Ishikawa (cell line): ENCODE results near the gene VWA3A.

Experiments
- EGR1 ChIP-seq: IDR thresholded peaks from 2 replicates; pipeline ENCODE4 v1.6.1; 2012
- FOXM1 ChIP-seq: IDR thresholded peaks from 2 replicates; pipeline ENCODE4 v1.6.1; 2012; ENCODE audit warnings: low read depth, borderline replicate concordance
- TAF1 ChIP-seq: IDR thresholded peaks from 2 replicates; pipeline ENCODE4 v1.6.1; 2012; ENCODE audit warnings: low read depth, mild to moderate bottlenecking
- YY1 ChIP-seq: IDR thresholded peaks from 2 replicates; pipeline ENCODE4 v1.6.1; 2012; ENCODE audit warnings: low read depth
- TF ChIP-seq, protein P1 (sequence below): IDR thresholded peaks from 2 replicates; pipeline ENCODE4 v1.6.1; 2012; ENCODE audit warnings: low read depth, mild to moderate bottlenecking
- TF ChIP-seq, protein P2 (sequence below): IDR thresholded peaks from 2 replicates; pipeline ENCODE4 v1.6.1; 2012

DNA sequence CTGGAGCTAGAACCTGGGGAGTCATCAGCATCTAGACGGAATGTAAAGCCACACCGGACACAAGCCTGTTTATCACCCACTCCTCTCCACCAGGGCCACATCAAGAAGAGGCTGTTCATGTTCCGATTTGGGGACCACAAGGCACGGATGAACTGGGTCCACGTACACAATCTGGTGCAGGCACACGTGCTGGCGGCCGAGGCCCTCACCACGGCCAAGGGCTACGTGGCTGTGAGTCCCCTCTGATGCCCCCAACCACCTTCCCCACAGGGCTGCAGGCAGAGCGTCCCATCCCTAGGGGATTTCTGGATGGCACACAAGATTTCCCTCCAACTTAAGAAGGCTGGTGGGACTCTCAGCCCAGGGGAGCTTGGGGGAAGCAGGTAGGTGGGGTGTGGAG is 89.1 kb downstream of the VWA3A start:
- TF ChIP-seq YY1, result no peak
- TF ChIP-seq EGR1, result no peak
- TF ChIP-seq TAF1, result no peak
- TF ChIP-seq, protein P1, sequence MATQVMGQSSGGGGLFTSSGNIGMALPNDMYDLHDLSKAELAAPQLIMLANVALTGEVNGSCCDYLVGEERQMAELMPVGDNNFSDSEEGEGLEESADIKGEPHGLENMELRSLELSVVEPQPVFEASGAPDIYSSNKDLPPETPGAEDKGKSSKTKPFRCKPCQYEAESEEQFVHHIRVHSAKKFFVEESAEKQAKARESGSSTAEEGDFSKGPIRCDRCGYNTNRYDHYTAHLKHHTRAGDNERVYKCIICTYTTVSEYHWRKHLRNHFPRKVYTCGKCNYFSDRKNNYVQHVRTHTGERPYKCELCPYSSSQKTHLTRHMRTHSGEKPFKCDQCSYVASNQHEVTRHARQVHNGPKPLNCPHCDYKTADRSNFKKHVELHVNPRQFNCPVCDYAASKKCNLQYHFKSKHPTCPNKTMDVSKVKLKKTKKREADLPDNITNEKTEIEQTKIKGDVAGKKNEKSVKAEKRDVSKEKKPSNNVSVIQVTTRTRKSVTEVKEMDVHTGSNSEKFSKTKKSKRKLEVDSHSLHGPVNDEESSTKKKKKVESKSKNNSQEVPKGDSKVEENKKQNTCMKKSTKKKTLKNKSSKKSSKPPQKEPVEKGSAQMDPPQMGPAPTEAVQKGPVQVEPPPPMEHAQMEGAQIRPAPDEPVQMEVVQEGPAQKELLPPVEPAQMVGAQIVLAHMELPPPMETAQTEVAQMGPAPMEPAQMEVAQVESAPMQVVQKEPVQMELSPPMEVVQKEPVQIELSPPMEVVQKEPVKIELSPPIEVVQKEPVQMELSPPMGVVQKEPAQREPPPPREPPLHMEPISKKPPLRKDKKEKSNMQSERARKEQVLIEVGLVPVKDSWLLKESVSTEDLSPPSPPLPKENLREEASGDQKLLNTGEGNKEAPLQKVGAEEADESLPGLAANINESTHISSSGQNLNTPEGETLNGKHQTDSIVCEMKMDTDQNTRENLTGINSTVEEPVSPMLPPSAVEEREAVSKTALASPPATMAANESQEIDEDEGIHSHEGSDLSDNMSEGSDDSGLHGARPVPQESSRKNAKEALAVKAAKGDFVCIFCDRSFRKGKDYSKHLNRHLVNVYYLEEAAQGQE, result no peak
- TF ChIP-seq, protein P2, sequence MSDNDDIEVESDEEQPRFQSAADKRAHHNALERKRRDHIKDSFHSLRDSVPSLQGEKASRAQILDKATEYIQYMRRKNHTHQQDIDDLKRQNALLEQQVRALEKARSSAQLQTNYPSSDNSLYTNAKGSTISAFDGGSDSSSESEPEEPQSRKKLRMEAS, result no peak
- no peak for TF ChIP-seq FOXM1
